Measurements from ENCODE around the gene KATNAL1.

Gene KATNAL1

DNA sequence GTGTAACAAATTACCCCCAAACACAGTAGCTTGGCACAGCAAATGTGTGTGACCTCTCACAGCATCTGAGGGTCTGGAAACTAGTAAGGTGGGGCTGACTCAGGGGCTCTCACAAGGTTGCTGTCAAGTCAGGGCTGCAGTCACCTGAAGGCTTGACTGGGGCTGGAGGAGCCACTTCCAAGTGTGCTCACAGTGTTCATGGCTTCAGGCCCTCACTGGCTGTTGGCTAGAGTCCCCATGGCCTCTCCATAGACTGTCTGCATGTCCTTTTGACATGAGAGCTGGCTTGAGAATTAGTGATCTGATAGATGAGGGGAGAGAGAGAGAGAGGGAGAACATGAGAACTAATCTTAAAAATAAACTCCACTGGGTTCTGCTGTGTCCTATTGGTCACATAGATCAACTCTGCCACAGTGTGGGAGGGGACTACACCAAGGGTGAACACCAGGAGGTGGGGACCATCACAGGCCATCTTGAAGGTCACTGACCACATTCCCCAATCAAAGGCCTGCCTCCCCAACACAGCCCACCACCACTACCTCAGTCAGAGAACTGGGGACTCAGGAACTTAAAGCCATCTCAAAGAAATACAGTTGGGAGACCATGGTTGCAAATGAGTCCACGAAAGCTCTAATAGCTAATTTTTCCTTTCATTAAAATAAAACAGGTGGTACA lies 38.2 kb upstream of the KATNAL1 start:
- Histone ChIP-seq H3K9ac (ENCODE audit: low read length in 5 of 5) (no peak overlapping the region), H3K4me3 (ENCODE audit: low read depth in 1 of 5, low read length in 5 of 5) (no peak overlapping the region), H3K27me3 (ENCODE audit: control insufficient read depth in 5 of 5, insufficient read depth in 4 of 5, low read length in 5 of 5) (no peaks in the 10 kb centered on the region), H3K27ac (ENCODE audit: low read depth, low read length) (no peak overlapping the region), H3K36me3 (ENCODE audit: control insufficient read depth in 5 of 5, insufficient read depth in 5 of 5, low read length in 5 of 5) (no peaks in the 10 kb centered on the region), H3K4me1 (ENCODE audit: control insufficient read depth in 5 of 5, insufficient read depth in 5 of 5, low read length in 5 of 5) (peaks cover 1 to 21% (median 18%) of the 10 kb centered on the region in 5 donors), H3K9me3 (ENCODE audit: control insufficient read depth in 5 of 5, low read length in 5 of 5) (no peaks in the 10 kb centered on the region)

DNA sequence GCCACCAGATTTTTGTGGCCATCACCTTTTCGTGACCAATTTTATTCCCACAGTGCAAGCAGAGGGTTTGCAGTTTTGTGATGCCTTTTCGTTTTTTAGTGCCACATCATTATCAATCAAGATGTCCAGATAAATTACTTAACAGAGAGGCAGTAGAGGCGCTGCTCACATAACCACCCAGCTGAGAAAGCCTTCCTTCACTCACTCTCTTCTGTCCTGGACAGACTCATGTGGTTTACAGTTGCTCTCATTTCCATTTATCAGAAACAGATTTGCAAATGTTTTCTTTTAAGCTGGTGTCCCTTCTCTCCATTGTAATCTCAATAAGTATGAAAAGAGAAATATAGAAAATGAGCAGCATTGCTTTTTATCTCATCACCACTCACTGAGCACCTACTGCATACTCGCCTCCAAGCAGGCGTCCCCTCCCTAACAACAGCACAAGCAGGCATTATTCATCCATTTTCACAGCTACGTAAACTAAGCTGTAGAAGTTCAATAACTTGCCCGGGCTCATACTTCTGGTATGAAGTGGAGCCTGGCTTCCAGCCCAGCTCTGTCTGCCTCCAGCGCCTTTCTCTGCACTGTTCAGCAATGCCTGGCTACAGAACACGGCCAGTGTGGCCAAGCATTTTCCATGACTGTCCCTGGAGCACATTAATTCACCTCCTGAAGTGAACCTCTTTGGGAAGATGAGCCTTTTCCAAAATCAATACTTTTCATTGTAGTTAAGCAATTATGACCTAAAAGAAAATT lies 34.6 kb upstream of the KATNAL1 start:
- no peaks in the 10 kb centered on the region for H3K9me3 ChIP-seq (ENCODE audit: control insufficient read depth in 5 of 5, low read length in 5 of 5)
- no peak overlapping the region for H3K9ac ChIP-seq (ENCODE audit: low read length in 5 of 5)
- peak overlapping the region in 1 of 5 donors; percentile 37 for H3K4me3 ChIP-seq (ENCODE audit: low read depth in 1 of 5, low read length in 5 of 5)
- peak overlapping the region; percentile 59 for H3K27ac ChIP-seq (ENCODE audit: low read depth, low read length)
- peaks cover 3 to 39% (median 32%) of the 10 kb centered on the region in 5 donors for H3K4me1 ChIP-seq (ENCODE audit: control insufficient read depth in 5 of 5, insufficient read depth in 5 of 5, low read length in 5 of 5)
- no peaks in the 10 kb centered on the region for H3K36me3 ChIP-seq (ENCODE audit: control insufficient read depth in 5 of 5, insufficient read depth in 5 of 5, low read length in 5 of 5)
- H3K27me3 ChIP-seq (ENCODE audit: control insufficient read depth in 5 of 5, insufficient read depth in 4 of 5, low read length in 5 of 5): no peaks in the 10 kb centered on the region

DNA sequence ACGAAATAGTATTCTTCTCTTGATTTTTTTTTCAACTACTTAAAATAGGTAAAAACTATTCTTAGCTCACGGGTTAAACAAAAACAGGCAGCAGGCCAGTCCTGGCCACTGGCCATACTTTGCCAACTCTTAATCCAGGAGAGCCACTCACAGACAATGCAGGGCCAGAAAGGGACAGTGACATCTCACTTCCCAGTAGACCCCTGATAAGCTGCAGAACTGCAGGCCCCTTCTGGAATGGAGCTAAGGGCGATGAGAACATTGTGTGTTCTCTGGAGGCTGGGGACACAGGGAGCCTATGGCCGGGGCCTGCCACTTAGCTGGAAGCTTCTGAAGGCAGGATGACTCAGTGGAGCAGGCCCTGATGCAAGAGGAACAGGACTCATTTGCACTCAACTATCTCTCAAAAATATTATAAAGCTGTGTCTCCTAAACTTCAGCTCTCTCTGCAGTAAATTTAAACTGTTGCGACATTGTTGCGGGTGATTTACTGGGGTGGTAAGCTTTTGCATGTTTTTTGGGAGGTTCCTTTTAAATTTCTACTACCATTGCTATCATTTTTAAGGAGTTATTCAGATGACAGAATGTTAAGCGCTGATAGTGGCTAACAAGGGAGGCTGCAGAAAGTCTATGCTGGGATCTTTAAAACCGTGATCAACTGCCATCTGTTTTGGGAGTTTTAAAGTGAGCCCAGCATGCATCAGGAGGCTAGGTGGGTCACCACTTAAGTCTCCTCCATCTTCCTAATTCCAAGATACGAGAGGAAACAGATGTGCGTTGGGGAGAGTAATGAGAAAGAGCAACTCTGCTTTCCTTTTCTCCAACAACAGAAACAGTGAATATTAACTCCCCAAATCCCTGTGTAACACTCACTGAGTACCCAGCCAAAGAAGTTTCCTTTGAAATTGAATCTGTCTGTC lies 33.2 kb upstream of the KATNAL1 start:
- Histone ChIP-seq H3K27ac (ENCODE audit: low read depth, low read length) (peak overlapping the region; percentile 92), H3K9me3 (ENCODE audit: control insufficient read depth in 5 of 5, low read length in 5 of 5) (no peaks in the 10 kb centered on the region), H3K9ac (ENCODE audit: low read length in 5 of 5) (peak overlapping the region in 2 of 5 donors; percentile 11 to 47), H3K27me3 (ENCODE audit: control insufficient read depth in 5 of 5, insufficient read depth in 4 of 5, low read length in 5 of 5) (no peaks in the 10 kb centered on the region), H3K4me1 (ENCODE audit: control insufficient read depth in 5 of 5, insufficient read depth in 5 of 5, low read length in 5 of 5) (peaks cover 3 to 39% (median 32%) of the 10 kb centered on the region in 5 donors), H3K36me3 (ENCODE audit: control insufficient read depth in 5 of 5, insufficient read depth in 5 of 5, low read length in 5 of 5) (no peaks in the 10 kb centered on the region), H3K4me3 (ENCODE audit: low read depth in 1 of 5, low read length in 5 of 5) (peak overlapping the region in 3 of 5 donors; percentile 3 to 8 (median 5))

DNA sequence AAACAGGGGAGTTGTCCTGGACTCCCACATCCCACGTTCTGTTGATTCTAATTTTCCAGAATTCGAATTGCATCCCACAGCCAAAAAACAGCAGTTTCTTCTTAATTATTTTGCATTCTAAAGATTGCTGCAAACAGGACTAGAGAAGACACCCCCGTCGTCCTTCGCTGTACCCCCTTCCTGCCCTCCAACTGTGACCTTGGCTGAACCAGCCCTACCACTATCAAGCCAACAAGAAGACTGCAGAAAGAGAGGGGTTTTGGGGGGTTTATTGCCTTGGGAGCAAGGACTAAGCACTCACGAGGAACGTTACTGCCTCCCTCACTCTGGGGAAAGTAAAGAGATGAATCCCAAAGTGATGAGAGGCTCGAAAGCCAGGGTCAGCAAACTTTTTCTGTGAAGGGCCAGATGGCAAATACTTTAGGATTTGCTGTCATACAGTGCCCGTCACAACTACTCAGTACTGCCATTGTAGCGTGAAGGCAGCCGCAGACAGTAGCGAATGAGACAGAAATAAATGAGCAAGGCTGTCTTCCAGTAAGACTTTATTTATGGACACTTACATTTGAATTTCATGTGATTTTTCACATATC lies 32.5 kb upstream of the KATNAL1 start:
- Histone ChIP-seq H3K27ac (ENCODE audit: low read depth, low read length) (peak overlapping the region; percentile 92), H3K9ac (ENCODE audit: low read length in 5 of 5) (no peak overlapping the region), H3K4me1 (ENCODE audit: control insufficient read depth in 5 of 5, insufficient read depth in 5 of 5, low read length in 5 of 5) (peaks cover 3 to 39% (median 34%) of the 10 kb centered on the region in 5 donors), H3K27me3 (ENCODE audit: control insufficient read depth in 5 of 5, insufficient read depth in 4 of 5, low read length in 5 of 5) (no peaks in the 10 kb centered on the region), H3K4me3 (ENCODE audit: low read depth in 1 of 5, low read length in 5 of 5) (no peak overlapping the region), H3K9me3 (ENCODE audit: control insufficient read depth in 5 of 5, low read length in 5 of 5) (no peaks in the 10 kb centered on the region), H3K36me3 (ENCODE audit: control insufficient read depth in 5 of 5, insufficient read depth in 5 of 5, low read length in 5 of 5) (no peaks in the 10 kb centered on the region)

DNA sequence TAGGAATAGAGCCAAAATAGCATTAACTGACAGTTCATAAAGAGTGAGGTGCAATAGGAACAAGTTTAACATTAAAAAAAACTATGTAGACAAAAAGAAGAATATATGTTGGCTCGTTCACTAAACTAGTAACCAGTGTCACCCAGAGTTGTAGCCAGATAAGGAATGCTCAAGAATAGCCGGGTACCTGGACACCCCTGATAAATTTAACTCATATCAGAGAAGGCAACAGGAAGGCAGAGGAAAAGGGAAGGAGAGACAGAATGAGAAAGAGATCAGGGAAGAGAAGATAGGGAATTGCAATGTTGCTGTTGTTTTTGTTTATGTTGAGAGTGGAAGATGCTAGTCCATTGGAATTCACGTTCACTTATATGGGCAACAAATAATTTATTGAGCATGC lies 31.6 kb upstream of the KATNAL1 start:
- H3K4me1 ChIP-seq (ENCODE audit: control insufficient read depth in 5 of 5, insufficient read depth in 5 of 5, low read length in 5 of 5): peaks cover 3 to 39% (median 35%) of the 10 kb centered on the region in 5 donors
- no peaks in the 10 kb centered on the region for H3K36me3 ChIP-seq (ENCODE audit: control insufficient read depth in 5 of 5, insufficient read depth in 5 of 5, low read length in 5 of 5)
- no peak overlapping the region for H3K27ac ChIP-seq (ENCODE audit: low read depth, low read length)
- no peaks in the 10 kb centered on the region for H3K9me3 ChIP-seq (ENCODE audit: control insufficient read depth in 5 of 5, low read length in 5 of 5)
- no peaks in the 10 kb centered on the region for H3K27me3 ChIP-seq (ENCODE audit: control insufficient read depth in 5 of 5, insufficient read depth in 4 of 5, low read length in 5 of 5)
- no peak overlapping the region for H3K4me3 ChIP-seq (ENCODE audit: low read depth in 1 of 5, low read length in 5 of 5)
- no peak overlapping the region for H3K9ac ChIP-seq (ENCODE audit: low read length in 5 of 5)

DNA sequence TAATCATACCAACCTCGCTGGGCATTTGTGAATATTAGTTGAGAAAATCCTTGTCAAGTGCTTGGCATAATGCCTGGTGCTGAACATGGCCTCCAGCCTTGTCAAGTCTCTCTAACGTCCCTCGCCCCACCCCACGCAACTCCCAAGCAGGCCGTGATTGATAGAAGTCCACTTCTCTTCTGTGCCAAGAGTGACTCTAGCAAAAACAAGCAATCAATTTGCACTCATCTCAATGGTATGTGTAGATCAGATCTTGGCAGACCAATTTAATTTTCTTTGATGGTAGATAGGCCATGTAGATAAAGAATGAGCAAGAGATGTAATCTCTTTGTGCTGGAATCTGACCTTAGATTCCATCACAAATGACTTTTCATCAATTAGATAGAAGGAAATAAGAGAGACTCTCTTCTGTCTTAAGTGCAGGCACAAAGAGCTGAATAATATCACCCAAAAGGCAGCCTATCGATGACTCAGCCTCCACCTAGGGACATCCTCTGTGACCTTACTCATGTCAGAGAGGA lies 31.0 kb upstream of the KATNAL1 start:
- Histone ChIP-seq H3K4me1 (ENCODE audit: control insufficient read depth in 5 of 5, insufficient read depth in 5 of 5, low read length in 5 of 5) (peaks cover 3 to 39% (median 35%) of the 10 kb centered on the region in 5 donors), H3K9me3 (ENCODE audit: control insufficient read depth in 5 of 5, low read length in 5 of 5) (no peaks in the 10 kb centered on the region), H3K4me3 (ENCODE audit: low read depth in 1 of 5, low read length in 5 of 5) (no peak overlapping the region), H3K27ac (ENCODE audit: low read depth, low read length) (peak overlapping the region; percentile 3), H3K9ac (ENCODE audit: low read length in 5 of 5) (no peak overlapping the region), H3K36me3 (ENCODE audit: control insufficient read depth in 5 of 5, insufficient read depth in 5 of 5, low read length in 5 of 5) (no peaks in the 10 kb centered on the region), H3K27me3 (ENCODE audit: control insufficient read depth in 5 of 5, insufficient read depth in 4 of 5, low read length in 5 of 5) (no peaks in the 10 kb centered on the region)

DNA sequence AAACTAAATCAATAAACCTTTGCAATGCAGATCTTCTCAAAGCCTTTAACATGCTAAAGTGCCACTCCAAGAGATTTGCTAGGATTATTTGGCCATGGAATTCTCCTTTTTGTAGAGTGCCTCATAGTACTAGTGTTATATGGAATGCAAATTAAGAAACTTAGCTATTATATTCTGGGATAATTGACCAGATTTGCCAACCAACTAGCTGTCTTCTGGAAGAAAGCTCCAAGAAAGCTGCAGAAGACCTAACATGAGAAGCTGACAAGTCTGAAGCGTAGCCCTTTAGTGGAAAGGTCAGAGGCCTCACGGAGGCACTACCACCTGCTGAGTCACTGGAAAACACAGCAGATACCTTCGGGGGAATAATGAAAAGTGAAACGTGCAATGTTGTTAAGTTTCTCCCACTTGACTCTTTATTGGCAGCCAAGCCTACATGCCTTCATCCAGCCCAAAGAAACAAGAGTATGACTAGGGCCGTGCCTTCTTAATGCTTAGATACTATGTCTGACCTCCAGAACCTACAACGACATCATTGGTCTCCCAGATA lies 29.8 kb upstream of the KATNAL1 start:
- no peak overlapping the region for H3K27ac ChIP-seq (ENCODE audit: low read depth, low read length)

DNA sequence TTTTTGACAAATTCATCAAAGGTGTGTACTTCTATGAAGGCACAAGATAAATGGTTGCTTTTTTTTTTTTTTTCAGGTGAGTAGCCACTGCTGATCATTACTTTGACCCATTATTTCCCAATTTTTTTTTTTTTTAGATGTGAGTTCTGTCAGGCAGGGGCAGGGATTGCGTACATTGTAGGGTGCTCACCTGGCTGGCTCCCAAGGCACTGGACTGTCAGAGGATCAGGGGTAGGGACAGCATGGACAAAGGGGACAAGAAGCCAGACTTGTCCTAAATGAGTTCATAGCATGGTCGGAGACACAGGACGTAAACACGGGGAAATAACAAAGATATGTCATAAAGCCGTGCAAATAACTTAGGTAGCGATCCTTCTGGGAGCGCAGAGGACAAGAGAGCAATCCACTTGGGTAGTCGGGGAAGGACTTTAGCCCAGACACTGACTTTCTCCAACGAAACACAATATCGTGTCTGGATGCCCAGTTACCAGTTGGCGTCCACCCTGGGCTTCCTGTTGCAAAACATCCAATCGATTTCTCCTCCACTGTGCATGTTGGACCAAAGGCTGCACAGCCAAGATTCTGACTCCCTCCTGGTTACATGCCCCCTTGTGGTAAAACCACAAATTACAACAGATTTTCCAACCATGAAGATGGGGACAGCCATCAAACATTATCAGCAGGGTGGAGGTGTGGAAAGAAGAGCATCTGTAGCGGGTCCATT lies 27.5 kb upstream of the KATNAL1 start:
- Histone ChIP-seq H3K4me3 (ENCODE audit: low read depth in 1 of 5, low read length in 5 of 5) (peak overlapping the region in 1 of 5 donors; percentile 26), H3K36me3 (ENCODE audit: control insufficient read depth in 5 of 5, insufficient read depth in 5 of 5, low read length in 5 of 5) (no peaks in the 10 kb centered on the region), H3K9ac (ENCODE audit: low read length in 5 of 5) (no peak overlapping the region), H3K9me3 (ENCODE audit: control insufficient read depth in 5 of 5, low read length in 5 of 5) (no peaks in the 10 kb centered on the region), H3K27ac (ENCODE audit: low read depth, low read length) (no peak overlapping the region), H3K27me3 (ENCODE audit: control insufficient read depth in 5 of 5, insufficient read depth in 4 of 5, low read length in 5 of 5) (no peaks in the 10 kb centered on the region), H3K4me1 (ENCODE audit: control insufficient read depth in 5 of 5, insufficient read depth in 5 of 5, low read length in 5 of 5) (peaks cover 0 to 19% (median 12%) of the 10 kb centered on the region in 5 donors)

More for the DNA sequence above, 29.8 kb upstream of the KATNAL1 start:
- H3K9me3 ChIP-seq (ENCODE audit: control insufficient read depth in 5 of 5, low read length in 5 of 5): no peaks in the 10 kb centered on the region
- peaks cover 3 to 33% (median 30%) of the 10 kb centered on the region in 5 donors for H3K4me1 ChIP-seq (ENCODE audit: control insufficient read depth in 5 of 5, insufficient read depth in 5 of 5, low read length in 5 of 5)
- no peaks in the 10 kb centered on the region for H3K27me3 ChIP-seq (ENCODE audit: control insufficient read depth in 5 of 5, insufficient read depth in 4 of 5, low read length in 5 of 5)
- no peaks in the 10 kb centered on the region for H3K36me3 ChIP-seq (ENCODE audit: control insufficient read depth in 5 of 5, insufficient read depth in 5 of 5, low read length in 5 of 5)
- H3K9ac ChIP-seq (ENCODE audit: low read length in 5 of 5): no peak overlapping the region
- no peak overlapping the region for H3K4me3 ChIP-seq (ENCODE audit: low read depth in 1 of 5, low read length in 5 of 5)

DNA sequence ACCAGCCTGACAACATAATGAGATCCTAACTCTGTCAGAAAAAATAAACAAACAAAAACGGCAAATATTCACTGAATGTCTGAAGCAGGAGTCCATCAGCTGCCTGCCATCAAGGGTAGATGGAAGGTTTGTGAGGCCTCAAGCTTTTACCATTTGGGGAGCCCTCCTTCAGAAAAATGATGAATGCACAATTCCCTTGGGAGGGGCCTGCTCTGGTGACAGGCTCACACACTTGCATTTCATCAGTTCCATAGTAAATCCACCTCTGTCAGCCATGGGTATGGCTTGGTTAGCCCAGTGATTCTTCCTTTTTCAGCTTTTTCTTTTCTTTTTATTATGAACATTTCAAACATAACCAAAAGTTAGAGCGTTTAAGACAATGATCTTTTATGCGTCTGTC lies 26.3 kb upstream of the KATNAL1 start:
- no peak overlapping the region for H3K27ac ChIP-seq (ENCODE audit: low read depth, low read length)
- no peaks in the 10 kb centered on the region for H3K9me3 ChIP-seq (ENCODE audit: control insufficient read depth in 5 of 5, low read length in 5 of 5)
- no peaks in the 10 kb centered on the region for H3K36me3 ChIP-seq (ENCODE audit: control insufficient read depth in 5 of 5, insufficient read depth in 5 of 5, low read length in 5 of 5)
- H3K9ac ChIP-seq (ENCODE audit: low read length in 5 of 5): no peak overlapping the region
- peaks cover 0 to 16% (median 7%) of the 10 kb centered on the region in 5 donors for H3K4me1 ChIP-seq (ENCODE audit: control insufficient read depth in 5 of 5, insufficient read depth in 5 of 5, low read length in 5 of 5)
- H3K4me3 ChIP-seq (ENCODE audit: low read depth in 1 of 5, low read length in 5 of 5): no peak overlapping the region
- H3K27me3 ChIP-seq (ENCODE audit: control insufficient read depth in 5 of 5, insufficient read depth in 4 of 5, low read length in 5 of 5): no peaks in the 10 kb centered on the region

Data from subcutaneous abdominal adipose tissue (tissue), 5 donors.